HG03066 (cell line): Measurements from ENCODE around the gene RYR2.
"Not testable (repeated sequence)": the region's sequence is repeated elsewhere in the genome, so short reads cannot be mapped to it uniquely, and the experiment has no call there.

Experiments
- ATAC-seq: cut with Tn5 transposase; IDR thresholded peaks from one replicate; pipeline ENCODE4 v1.9.1; 2021; ENCODE audit warnings: low read depth; ENCODE audit not compliant: unreplicated experiment

The RYR2 gene

GRCh38 chr1:237070519-237070918, 28.5 kb downstream of the RYR2 start:
- ATAC-seq: no peak

GRCh38 chr1:237071641-237072420, 29.8 kb downstream of the RYR2 start:
- ATAC-seq: no peak

GRCh38 chr1:237074371-237075117, 32.6 kb downstream of the RYR2 start:
- ATAC-seq: no peak

GRCh38 chr1:237084341-237085077, 42.5 kb downstream of the RYR2 start:
- ATAC-seq: no peak

- ATAC-seq: no peak
Measured at GRCh38 chr1:237091691-237092090, 49.7 kb downstream of the RYR2 start.

- no peak for ATAC-seq
Measured at GRCh38 chr1:237093691-237094090, 51.7 kb downstream of the RYR2 start.

GRCh38 chr1:237098541-237098940, 56.6 kb downstream of the RYR2 start:
- ATAC-seq: no peak

GRCh38 chr1:237103021-237103420, 61.0 kb downstream of the RYR2 start:
- ATAC-seq: no peak

- ATAC-seq: no peak
Measured at GRCh38 chr1:237104096-237104495, 62.1 kb downstream of the RYR2 start.

GRCh38 chr1:237105826-237106225, 63.8 kb downstream of the RYR2 start:
- no peak for ATAC-seq

GRCh38 chr1:237108297-237109040, 66.5 kb downstream of the RYR2 start:
- no peak for ATAC-seq

- no peak for ATAC-seq
Measured at GRCh38 chr1:237111807-237112206, 69.8 kb downstream of the RYR2 start.

- no peak for ATAC-seq
Measured at GRCh38 chr1:237112663-237113062, 70.7 kb downstream of the RYR2 start.

GRCh38 chr1:237115035-237115434, 73.1 kb downstream of the RYR2 start:
- no peak for ATAC-seq

GRCh38 chr1:237119091-237119490, 77.1 kb downstream of the RYR2 start:
- ATAC-seq: no peak

- no peak for ATAC-seq
Measured at GRCh38 chr1:237120683-237121082, 78.7 kb downstream of the RYR2 start.

GRCh38 chr1:237124856-237125462, 83.0 kb downstream of the RYR2 start:
- no peak for ATAC-seq

GRCh38 chr1:237126180-237126579, 84.2 kb downstream of the RYR2 start:
- no peak for ATAC-seq

GRCh38 chr1:237127301-237127700, 85.3 kb downstream of the RYR2 start:
- not testable (repeated sequence) for ATAC-seq

- no peak for ATAC-seq
Measured at GRCh38 chr1:237133921-237134320, 91.9 kb downstream of the RYR2 start.
